ENCODE measurements around the gene TNFSF4. TPM values are rescaled to one million over a fixed set of nuclear protein-coding genes. Genes with fewer than 3 reads are reported as not detected.
"Not testable (repeated sequence)": the region's sequence is repeated elsewhere in the genome, so short reads cannot be mapped to it uniquely, and the experiment has no call there.

The TNFSF4 gene
- 100 to 1,000 TPM in 1 of 2 donors, 10 to 100 TPM in 1; 40.5 to 275 TPM for total RNA-seq

DNA sequence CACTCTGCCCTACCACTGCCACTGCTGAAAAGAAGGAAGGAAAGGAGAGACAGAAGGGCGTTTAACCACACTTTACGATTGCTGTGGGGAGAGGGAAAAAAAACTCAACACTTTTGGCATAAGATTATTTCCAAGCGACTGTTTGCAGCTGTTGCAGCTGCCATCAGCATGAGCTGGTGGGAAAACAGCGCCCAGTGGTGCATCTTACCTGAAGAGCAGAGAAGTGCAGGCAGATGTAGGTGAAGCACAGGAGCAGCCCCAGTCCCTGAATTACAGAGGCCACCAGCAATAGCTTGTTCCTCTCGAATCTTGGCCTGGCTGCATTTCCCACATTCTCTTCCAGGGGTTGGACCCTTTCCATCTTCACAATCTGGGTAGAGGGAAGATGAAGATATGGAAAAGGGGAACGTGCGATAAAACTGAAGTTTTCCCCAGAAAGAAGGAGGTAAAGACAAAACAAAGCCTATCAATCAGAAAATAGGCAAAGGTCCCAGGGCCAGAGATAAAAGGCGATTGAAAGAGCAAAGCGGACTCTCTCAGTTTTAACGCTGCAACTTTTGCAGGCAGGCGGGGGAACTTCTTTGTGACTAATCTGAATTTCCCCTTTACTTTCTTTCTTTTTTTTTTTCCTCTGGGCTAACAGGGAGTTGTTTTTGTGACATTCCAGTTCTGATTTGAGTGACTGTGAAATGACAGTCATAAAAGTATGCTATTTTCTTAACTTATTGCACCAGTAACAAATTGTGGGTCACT is at the start of gene TNFSF4:
TSS of gene TNFSF4 (minus strand) at position 516 of the 753 bp plus-strand sequence. CDS start at position 361, 155 bp downstream.
- H3K9me3 Mint-ChIP-seq = no peaks in the 10 kb centered on the region
- H3K27ac Mint-ChIP-seq = peak within 1 kb of the TSS; percentile 87 to 94
- H3K4me1 Mint-ChIP-seq (ENCODE audit: low read depth in 2 of 2) = peaks cover 59 to 75% of the 10 kb centered on the region in 2 donors
- peaks cover 4% of the 10 kb centered on the region for H3K36me3 Mint-ChIP-seq
- H3K4me3 Mint-ChIP-seq = peak within 1 kb of the TSS; percentile 93
- ATAC-seq = peak; percentile 29 to 67
- H3K27me3 Mint-ChIP-seq = peaks cover 0 to 2% of the 10 kb centered on the region in 2 donors
- peak; percentile 72 for DNase-seq (ENCODE audit: low spot score)

DNA sequence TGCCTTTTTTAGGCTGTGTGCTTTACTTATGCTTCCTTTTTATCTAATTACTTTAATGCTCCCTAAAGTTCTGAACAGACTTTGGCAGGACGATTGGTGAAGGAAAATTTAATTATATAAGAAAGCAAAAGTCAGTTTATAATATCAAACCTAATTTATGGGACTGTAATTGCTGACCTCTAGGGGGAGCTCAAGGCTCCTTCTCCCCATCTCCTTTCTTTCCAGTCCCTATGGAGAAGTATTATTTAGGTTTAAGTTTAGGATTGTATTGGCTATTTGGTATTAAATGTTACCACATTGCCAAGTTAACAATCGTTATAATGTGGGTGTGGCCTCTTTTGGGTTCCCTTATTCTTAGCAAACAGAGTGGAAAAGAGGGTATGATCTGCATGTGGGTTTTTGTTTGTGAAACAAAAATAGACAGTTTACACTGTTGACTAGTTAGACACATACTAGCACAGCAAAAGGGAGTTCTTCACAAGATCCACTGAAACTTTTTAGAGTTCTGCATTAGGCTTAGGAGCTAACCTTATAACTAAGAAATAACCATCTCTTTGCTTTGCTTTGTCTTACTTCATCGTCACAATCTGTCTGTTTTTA is 48.2 kb upstream of the TNFSF4 start:
- Mint-ChIP-seq H3K36me3 (peaks cover 13% of the 10 kb centered on the region), H3K4me3 (no peak overlapping the region), H3K27ac (peak overlapping the region in 1 of 2 donors; percentile 45), H3K9me3 (peaks cover 6% of the 10 kb centered on the region), H3K4me1 (ENCODE audit: low read depth in 2 of 2) (peaks cover 7 to 12% of the 10 kb centered on the region in 2 donors), H3K27me3 (no peaks in the 10 kb centered on the region)
- DNase-seq (ENCODE audit: low spot score) (no peak), ATAC-seq (no peak)

GRCh38 chr1:173253046-173253445 is 45.9 kb upstream of the TNFSF4 start:
- peaks cover 13 to 17% of the 10 kb centered on the region in 2 donors for H3K4me1 Mint-ChIP-seq (ENCODE audit: low read depth in 2 of 2)
- DNase-seq (ENCODE audit: low spot score) (no peak), ATAC-seq (no peak)
- H3K27ac Mint-ChIP-seq = no peak overlapping the region
- no peak overlapping the region for H3K4me3 Mint-ChIP-seq
- no peaks in the 10 kb centered on the region for H3K9me3 Mint-ChIP-seq
- no peaks in the 10 kb centered on the region for H3K36me3 Mint-ChIP-seq
- no peaks in the 10 kb centered on the region for H3K27me3 Mint-ChIP-seq

- ATAC-seq (no peak), DNase-seq (ENCODE audit: low spot score) (no peak)
- Mint-ChIP-seq H3K4me3 (no peak overlapping the region), H3K4me1 (ENCODE audit: low read depth in 2 of 2) (peaks cover 6% of the 10 kb centered on the region in 2 donors), H3K27me3 (no peaks in the 10 kb centered on the region), H3K27ac (no peak overlapping the region), H3K36me3 (no peaks in the 10 kb centered on the region), H3K9me3 (no peaks in the 10 kb centered on the region)
These were observed 42.2 kb upstream of the TNFSF4 start for GRCh38 chr1:173249349-173249748.

- Mint-ChIP-seq H3K36me3 (peaks cover 6% of the 10 kb centered on the region), H3K27me3 (no peaks in the 10 kb centered on the region), H3K9me3 (peaks cover 5% of the 10 kb centered on the region), H3K27ac (peak overlapping the region in 1 of 2 donors; percentile 8), H3K4me3 (no peak overlapping the region), H3K4me1 (ENCODE audit: low read depth in 2 of 2) (peaks cover 6% of the 10 kb centered on the region in 2 donors)
- ATAC-seq (no peak), DNase-seq (ENCODE audit: low spot score) (no peak)
These were observed 41.3 kb upstream of the TNFSF4 start for GRCh38 chr1:173248247-173248940.

DNA sequence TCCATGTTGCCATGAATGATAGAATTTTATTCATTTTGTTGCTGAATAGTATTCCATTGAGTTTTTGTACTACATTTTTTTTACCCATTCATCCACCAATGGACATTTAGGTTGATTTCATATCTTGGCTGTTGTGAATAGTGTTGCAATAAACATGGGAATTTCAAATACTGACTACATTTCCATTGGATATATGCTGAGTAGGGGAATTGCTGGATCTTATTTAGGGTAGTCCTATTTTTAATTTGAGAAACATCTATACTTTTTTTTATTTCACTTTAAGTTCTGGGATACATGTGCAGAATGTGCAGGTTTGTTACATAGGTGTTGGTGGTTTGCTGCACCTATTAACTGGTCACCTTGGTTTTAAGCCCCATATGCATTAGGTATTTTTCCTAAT is 38.8 kb upstream of the TNFSF4 start:
- H3K27ac Mint-ChIP-seq = no peak overlapping the region
- peaks cover 19% of the 10 kb centered on the region for H3K9me3 Mint-ChIP-seq
- ATAC-seq = no peak
- H3K27me3 Mint-ChIP-seq = no peaks in the 10 kb centered on the region
- no peak overlapping the region for H3K4me3 Mint-ChIP-seq
- DNase-seq (ENCODE audit: low spot score) = no peak
- peaks cover 19% of the 10 kb centered on the region for H3K36me3 Mint-ChIP-seq
- H3K4me1 Mint-ChIP-seq (ENCODE audit: low read depth in 2 of 2) = peaks cover 12% of the 10 kb centered on the region in 2 donors

GRCh38 chr1:173243300-173243699 is 36.2 kb upstream of the TNFSF4 start:
- ATAC-seq (no peak), DNase-seq (ENCODE audit: low spot score) (no peak)
- Mint-ChIP-seq H3K4me3 (no peak overlapping the region), H3K36me3 (peaks cover 32% of the 10 kb centered on the region), H3K4me1 (ENCODE audit: low read depth in 2 of 2) (peaks cover 7% of the 10 kb centered on the region in 2 donors), H3K27me3 (no peaks in the 10 kb centered on the region), H3K27ac (no peak overlapping the region), H3K9me3 (peaks cover 20% of the 10 kb centered on the region)

- H3K27ac Mint-ChIP-seq = no peak overlapping the region
- peaks cover 7% of the 10 kb centered on the region in 2 donors for H3K4me1 Mint-ChIP-seq (ENCODE audit: low read depth in 2 of 2)
- ATAC-seq (no peak), DNase-seq (ENCODE audit: low spot score) (no peak)
- H3K4me3 Mint-ChIP-seq = no peak overlapping the region
- peaks cover 20% of the 10 kb centered on the region for H3K9me3 Mint-ChIP-seq
- H3K27me3 Mint-ChIP-seq = no peaks in the 10 kb centered on the region
- peaks cover 38% of the 10 kb centered on the region for H3K36me3 Mint-ChIP-seq
These were observed 34.6 kb upstream of the TNFSF4 start for GRCh38 chr1:173241528-173242347.

DNA sequence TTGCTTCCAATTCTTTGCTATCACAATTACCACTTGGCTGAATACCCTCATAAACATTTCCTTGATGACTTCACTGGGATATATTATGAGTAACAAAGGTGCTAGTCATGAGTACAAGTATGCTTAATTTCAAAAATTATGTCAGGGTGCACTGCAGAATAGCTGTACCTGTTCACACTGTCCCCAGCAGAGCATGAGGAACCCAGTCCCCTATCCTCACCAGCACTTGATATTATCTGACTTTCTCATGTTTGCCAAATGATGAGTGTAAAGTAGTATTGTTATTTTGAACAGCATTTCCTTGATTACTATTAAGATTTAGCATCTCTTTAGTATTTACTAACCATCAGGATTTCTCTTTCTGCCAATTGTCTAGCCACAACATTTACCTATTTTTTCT is 33.5 kb upstream of the TNFSF4 start:
- no peak for DNase-seq (ENCODE audit: low spot score)
- Mint-ChIP-seq H3K9me3 (peaks cover 20% of the 10 kb centered on the region), H3K4me3 (no peak overlapping the region), H3K36me3 (peaks cover 38% of the 10 kb centered on the region), H3K27me3 (no peaks in the 10 kb centered on the region), H3K4me1 (ENCODE audit: low read depth in 2 of 2) (peaks cover 7% of the 10 kb centered on the region in 2 donors), H3K27ac (no peak overlapping the region)
- ATAC-seq = no peak

- Mint-ChIP-seq H3K36me3 (peaks cover 38% of the 10 kb centered on the region), H3K27ac (no peak overlapping the region), H3K4me1 (ENCODE audit: low read depth in 2 of 2) (peaks cover 7% of the 10 kb centered on the region in 2 donors), H3K4me3 (no peak overlapping the region), H3K27me3 (no peaks in the 10 kb centered on the region), H3K9me3 (peaks cover 20% of the 10 kb centered on the region)
- DNase-seq (ENCODE audit: low spot score) = no peak
- no peak for ATAC-seq
These were observed 31.9 kb upstream of the TNFSF4 start for GRCh38 chr1:173239058-173239457.

GRCh38 chr1:173234899-173235298 is 27.8 kb upstream of the TNFSF4 start:
- Mint-ChIP-seq H3K36me3 (peaks cover 36% of the 10 kb centered on the region), H3K9me3 (peaks cover 7% of the 10 kb centered on the region), H3K4me1 (ENCODE audit: low read depth in 2 of 2) (no peaks in the 10 kb centered on the region), H3K27me3 (no peaks in the 10 kb centered on the region), H3K4me3 (no peak overlapping the region), H3K27ac (no peak overlapping the region)
- DNase-seq (ENCODE audit: low spot score) (no peak), ATAC-seq (no peak)

GRCh38 chr1:173234434-173234833 is 27.3 kb upstream of the TNFSF4 start:
- H3K36me3 Mint-ChIP-seq = peaks cover 37% of the 10 kb centered on the region
- not testable (repeated sequence) for ATAC-seq; H3K4me1 Mint-ChIP-seq (ENCODE audit: low read depth in 2 of 2); H3K27me3 Mint-ChIP-seq; DNase-seq (ENCODE audit: low spot score); H3K4me3 Mint-ChIP-seq; H3K27ac Mint-ChIP-seq; H3K9me3 Mint-ChIP-seq

DNA sequence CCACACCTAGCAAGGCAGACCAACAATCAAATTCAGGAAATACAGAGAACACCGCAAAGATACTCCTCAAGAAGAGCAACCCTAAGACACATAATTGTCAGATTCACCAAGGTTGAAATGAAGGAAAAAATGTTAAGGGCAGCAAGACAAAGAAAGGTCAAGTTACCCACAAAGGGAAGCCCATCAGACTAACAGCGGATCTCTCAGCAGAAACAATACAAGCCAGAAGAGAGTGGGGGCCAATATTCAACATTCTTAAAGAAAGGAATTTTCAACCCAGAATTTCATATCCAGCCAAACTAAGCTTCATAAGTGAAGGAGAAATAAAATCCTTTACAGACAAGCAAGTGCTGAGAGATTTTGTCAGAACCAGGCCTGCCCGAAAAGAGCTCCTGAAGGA is 21.9 kb upstream of the TNFSF4 start:
- not testable (repeated sequence) for DNase-seq (ENCODE audit: low spot score); ATAC-seq; H3K27ac Mint-ChIP-seq; H3K27me3 Mint-ChIP-seq; H3K4me3 Mint-ChIP-seq
- Mint-ChIP-seq H3K9me3 (peaks cover 17% of the 10 kb centered on the region), H3K4me1 (ENCODE audit: low read depth in 2 of 2) (peaks cover 13 to 14% of the 10 kb centered on the region in 2 donors), H3K36me3 (peaks cover 33% of the 10 kb centered on the region)
